ENCODE measurements around the gene CCNB3. TPM values are rescaled to one million over a fixed set of nuclear protein-coding genes. Genes with fewer than 3 reads are reported as not detected.
"Not testable (repeated sequence)": the region's sequence is repeated elsewhere in the genome, so short reads cannot be mapped to it uniquely, and the experiment has no call there.

The CCNB3 gene
- total RNA-seq, result 0.54 and 0.83 TPM in 2 replicates

GRCh38 chrX:50204364-50204899 is at the start of gene CCNB3:
Gene CCNB3 (plus strand): TSS chrX:50204765. CDS start chrX:50285164, 80,399 bp downstream.
- intact Hi-C loops (cut with micrococcal nuclease), result loop anchor here (1.0 to 2.0 kb wide), 3 partner anchors 282 to 325 kb away; partner anchors contain the start of genes CLCN5 and USP27X

DNA sequence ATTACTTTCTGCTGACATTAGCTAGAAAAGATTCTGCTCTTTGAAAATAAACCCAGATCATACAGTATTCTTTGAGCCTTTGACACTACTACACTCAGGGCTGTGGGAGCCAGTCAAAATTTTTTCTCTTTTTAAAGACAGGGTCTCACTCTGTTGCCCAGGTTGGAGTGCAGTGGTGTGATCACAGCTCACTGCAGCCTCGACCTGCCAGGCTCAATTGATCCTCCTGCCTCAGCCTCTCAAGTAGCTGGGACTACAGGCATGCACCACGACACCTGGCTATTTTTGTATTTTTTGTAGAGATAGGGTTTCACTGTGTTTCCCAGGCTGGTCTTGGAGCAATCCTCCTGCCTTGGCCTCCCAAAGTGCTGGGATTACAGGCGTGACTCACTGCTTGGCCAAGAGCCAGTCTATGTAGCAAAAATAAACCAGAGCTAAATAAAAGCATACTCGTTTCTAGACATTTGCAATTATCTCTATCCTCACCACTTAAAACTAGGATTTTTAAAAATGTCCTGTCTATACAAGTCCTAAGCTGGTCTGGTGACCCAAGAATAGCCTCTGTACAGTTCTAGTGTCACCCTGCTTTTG is 46.9 kb upstream of the CCNB3 start:
- intact Hi-C loops (cut with micrococcal nuclease), result no loop called here

- intact Hi-C loops (cut with micrococcal nuclease), result no loop called here
Measured at GRCh38 chrX:50158593-50158992, 46.0 kb upstream of the CCNB3 start.

- intact Hi-C loops (cut with micrococcal nuclease), result no loop called here
Measured at GRCh38 chrX:50161127-50161526, 43.4 kb upstream of the CCNB3 start.

- intact Hi-C loops (cut with micrococcal nuclease), result no loop called here
Measured at GRCh38 chrX:50165727-50166126, 38.8 kb upstream of the CCNB3 start.

DNA sequence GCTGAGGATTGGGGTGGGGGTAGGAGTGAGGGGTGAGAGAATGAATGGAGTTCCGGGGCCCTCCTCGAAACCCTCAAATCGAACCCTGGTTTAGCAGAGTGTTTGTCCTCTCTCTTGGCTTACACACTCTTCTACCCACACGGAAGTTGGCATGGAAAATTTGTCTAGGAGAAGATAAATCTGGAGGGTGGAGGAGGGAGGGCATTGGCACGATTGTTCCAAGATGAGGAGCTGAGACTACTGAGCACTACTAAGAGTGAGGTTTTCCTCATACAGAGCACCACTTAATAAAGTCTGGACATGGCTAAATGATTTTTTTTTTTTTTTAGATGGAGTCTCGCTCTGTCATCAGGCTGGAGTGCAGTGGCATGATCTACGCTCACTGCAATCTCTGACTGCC is 37.2 kb upstream of the CCNB3 start:
- intact Hi-C loops (cut with micrococcal nuclease), result no loop called here

GRCh38 chrX:50168241-50168687 is 36.3 kb upstream of the CCNB3 start:
- intact Hi-C loops (cut with micrococcal nuclease), result no loop called here

DNA sequence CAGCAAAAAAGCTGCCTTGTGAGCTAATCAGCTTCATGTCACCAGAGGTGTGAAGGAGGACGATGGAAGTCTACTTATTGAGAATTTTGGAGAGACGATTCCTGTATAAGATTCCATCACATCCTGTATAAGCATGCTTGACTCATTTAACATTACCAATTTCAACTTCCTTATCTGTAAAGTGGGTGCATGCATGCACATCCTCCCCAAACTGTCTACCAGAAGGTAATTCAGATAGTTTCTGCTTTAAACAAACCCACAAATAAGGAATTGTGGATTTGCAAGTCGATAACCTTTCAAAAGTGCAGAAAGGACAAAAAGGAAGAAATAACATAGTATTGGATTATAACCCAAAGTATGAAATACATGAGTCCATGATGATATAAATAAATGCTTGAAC is 34.8 kb upstream of the CCNB3 start:
- intact Hi-C loops (cut with micrococcal nuclease), result no loop called here

- intact Hi-C loops (cut with micrococcal nuclease), result no loop called here
Measured at GRCh38 chrX:50180073-50180940, 24.3 kb upstream of the CCNB3 start.

DNA sequence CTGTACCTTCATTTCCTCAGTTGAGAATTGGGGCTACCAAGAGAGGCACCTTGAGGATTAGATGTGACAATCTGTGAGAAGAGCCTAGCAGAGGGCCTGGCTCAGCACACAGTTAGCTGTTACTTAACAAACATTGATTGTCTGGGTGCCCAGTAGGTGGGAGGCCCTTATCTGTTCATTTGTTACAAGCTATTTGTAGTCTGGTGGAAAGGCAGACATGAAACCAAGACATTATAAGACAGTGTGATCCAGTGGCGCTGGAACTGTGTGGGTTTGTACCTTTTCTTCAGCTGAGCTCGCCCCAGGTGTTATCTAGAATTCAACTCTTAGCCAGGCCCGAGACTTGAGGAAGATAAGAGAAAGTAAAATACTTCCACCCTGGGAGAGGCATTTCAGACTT is 20.7 kb upstream of the CCNB3 start:
- intact Hi-C loops (cut with micrococcal nuclease), result no loop called here

- intact Hi-C loops (cut with micrococcal nuclease), result no loop called here
Measured at GRCh38 chrX:50188859-50189600, 15.5 kb upstream of the CCNB3 start.

- intact Hi-C loops (cut with micrococcal nuclease), result no loop called here
Measured at GRCh38 chrX:50198348-50198747, 6.2 kb upstream of the CCNB3 start.

DNA sequence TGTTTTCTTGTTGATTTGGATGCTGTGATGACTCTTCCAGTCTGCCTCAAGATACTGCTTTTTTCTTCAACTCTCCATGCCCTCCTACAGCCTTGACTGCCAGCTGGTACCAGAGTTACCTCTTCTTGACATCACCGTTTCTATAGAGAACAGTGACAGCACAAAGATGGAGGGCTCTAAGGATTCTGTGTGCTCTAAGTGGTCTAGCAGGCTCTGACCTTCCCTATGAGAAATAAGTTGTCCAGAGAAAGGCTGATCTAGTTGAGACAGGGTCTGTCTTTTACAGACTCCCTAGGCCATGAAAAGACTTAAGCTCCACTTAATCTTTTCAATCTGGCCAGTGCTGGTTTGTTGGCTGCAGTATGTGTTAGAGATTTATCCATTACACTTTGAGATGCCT is 3.7 kb upstream of the CCNB3 start, which contains the start of gene AKAP4:
AKAP4 (minus strand) TSS at position 101 of the 400 bp plus-strand sequence. CDS start 118 bp downstream, outside the sequence.
- intact Hi-C loops (cut with micrococcal nuclease), result no loop called here

DNA sequence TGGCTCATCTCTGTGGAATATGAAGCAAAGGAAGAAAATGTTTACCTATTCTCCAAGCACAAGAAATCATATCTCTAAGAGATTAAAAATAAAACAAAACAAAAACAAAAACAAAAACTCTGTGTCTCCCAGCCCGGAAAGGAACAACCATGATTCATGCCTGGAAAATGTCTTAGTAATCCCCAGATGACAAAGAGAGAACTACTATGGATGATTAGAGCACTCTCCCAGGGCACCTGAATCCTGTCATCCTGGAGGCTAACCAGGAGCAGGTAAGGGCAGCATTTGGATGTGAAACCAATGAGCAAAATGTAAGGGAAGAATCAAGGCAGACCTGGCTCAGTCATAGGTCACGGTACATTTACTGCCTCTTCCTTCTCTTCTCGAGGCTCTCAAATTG is 2.0 kb upstream of the CCNB3 start:
- intact Hi-C loops (cut with micrococcal nuclease), result no loop called here

DNA sequence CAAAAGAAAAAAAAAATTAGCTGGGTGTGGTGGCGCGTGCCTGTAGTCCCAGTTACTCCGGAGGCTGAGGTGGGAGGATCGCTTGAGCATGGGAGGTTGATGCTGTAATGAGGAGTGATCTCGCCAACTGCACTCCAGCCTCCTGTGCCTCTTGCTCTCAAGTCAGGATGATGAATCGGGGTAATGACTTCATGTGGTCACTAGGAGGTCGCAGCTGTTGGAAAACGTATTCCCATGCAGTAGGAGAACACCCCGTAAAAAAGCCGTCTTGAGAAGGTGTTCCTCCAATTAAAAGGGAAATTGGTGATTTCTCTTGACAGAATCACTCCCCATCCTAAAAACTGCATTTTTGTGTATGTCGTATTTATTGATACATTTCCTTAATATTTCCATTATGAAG is 2.2 kb downstream of the CCNB3 start:
- intact Hi-C loops (cut with micrococcal nuclease), result no loop called here

DNA sequence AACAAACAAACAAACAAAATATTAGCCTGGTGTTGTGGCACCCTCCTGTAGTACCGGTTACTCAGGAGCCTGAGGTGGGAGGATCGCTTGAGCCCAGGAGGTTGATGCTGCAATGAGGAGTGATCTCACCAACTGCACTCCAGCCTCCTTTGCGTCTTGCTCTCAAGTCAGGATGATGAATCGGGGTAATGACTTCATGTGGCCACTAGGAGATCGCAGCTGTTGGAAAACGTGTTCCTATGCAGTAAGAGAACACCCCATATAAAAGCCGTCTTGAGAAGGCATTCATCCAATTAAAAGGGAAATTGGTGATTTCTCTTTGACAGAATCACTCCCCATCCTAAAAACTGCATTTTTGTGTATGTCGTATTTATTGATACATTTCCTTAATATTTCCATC is 6.9 kb downstream of the CCNB3 start:
- intact Hi-C loops (cut with micrococcal nuclease), result no loop called here

- intact Hi-C loops (cut with micrococcal nuclease), result no loop called here
Measured at GRCh38 chrX:50281253-50281652, 76.7 kb downstream of the CCNB3 start.

- intact Hi-C loops (cut with micrococcal nuclease), result no loop called here
Measured at GRCh38 chrX:50327235-50327634, 122.7 kb downstream of the CCNB3 start.

GRCh38 chrX:50332668-50333067 is 128.1 kb downstream of the CCNB3 start:
- intact Hi-C loops (cut with micrococcal nuclease), result not testable (repeated sequence)

DNA sequence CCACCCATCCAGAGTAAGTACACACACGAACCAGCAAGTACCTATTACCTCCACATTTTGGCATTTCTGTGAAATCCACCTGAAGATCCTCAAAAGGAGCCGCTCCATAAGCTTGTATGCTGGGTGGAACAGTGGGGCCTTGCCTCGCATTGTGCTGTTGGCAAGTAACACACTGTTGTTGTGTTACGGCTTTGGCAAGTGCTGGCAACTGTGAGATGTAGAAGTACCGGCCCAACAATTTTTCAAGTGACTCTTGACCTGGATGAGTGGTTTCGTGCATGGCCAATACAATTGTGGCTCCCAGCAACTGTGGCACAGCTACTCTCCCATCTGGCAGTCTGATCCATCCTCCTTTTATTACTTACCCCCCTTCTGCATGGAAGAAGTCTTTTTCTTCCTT is 128.7 kb downstream of the CCNB3 start:
- intact Hi-C loops (cut with micrococcal nuclease), result no loop called here

GRCh38 chrX:50343917-50344316 is 139.4 kb downstream of the CCNB3 start:
- intact Hi-C loops (cut with micrococcal nuclease), result no loop called here

DNA sequence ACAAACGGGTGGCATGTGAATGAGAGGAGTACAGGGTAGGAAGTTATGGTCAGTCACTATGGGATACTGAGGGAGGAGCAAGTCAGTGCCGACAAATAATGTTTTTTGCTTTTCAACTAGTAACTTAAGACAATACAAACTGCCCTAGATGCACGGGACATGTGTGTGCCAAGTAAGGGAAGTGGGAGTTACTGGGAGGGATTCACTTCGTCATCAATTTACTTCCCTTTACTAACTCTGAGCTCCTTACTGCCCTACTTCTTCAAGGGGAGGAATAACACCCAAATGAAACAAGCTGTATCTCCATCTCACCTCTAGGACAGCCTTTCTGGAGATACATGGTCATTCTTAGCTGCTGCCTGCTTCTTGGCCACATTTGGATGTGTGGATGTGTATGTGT is 168.4 kb downstream of the CCNB3 start:
- intact Hi-C loops (cut with micrococcal nuclease), result no loop called here
